OCI-LY3 (cell line): ENCODE data around the gene MXI1.

ENCODE experiments used
- EZH2phosphoT487 ChIP-seq: fragments of 200-600 bp; shearing (Covaris generic); IDR thresholded peaks from 2 replicates; pipeline ENCODE4 v1.6.1; 2018; ENCODE audit warnings: antibody characterized with exemption, mixed run types, low read depth
- TF ChIP-seq, protein P1 (sequence below): fragments of 200-600, 300-600 bp; sonication (generic); IDR thresholded peaks from 2 replicates; pipeline ENCODE4 v1.5.1; 2014; ENCODE audit warnings: antibody characterized with exemption, low read length, low read depth

DNA sequence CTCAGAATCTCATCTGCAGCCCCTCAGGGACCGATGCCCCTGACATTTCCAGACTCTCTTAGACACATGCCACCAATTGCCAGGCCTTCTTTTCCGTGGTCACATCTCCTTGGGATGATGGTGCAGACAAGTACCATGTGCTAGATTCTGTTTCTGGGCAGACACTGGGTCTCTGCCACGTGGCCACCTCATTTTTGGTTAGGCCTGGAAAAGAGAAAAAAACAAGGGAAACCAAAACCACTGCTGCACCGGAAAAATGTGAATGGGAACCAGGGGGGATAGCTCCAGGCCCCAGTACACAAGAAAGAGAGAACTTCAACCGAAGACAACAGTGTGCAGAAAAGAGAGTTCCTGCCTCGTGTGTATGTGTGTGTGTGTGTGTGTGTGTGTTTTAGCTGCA lies 23.0 kb upstream of the MXI1 start:
- TF ChIP-seq, protein P1, sequence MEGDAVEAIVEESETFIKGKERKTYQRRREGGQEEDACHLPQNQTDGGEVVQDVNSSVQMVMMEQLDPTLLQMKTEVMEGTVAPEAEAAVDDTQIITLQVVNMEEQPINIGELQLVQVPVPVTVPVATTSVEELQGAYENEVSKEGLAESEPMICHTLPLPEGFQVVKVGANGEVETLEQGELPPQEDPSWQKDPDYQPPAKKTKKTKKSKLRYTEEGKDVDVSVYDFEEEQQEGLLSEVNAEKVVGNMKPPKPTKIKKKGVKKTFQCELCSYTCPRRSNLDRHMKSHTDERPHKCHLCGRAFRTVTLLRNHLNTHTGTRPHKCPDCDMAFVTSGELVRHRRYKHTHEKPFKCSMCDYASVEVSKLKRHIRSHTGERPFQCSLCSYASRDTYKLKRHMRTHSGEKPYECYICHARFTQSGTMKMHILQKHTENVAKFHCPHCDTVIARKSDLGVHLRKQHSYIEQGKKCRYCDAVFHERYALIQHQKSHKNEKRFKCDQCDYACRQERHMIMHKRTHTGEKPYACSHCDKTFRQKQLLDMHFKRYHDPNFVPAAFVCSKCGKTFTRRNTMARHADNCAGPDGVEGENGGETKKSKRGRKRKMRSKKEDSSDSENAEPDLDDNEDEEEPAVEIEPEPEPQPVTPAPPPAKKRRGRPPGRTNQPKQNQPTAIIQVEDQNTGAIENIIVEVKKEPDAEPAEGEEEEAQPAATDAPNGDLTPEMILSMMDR = no peak
- no peak for TF ChIP-seq EZH2phosphoT487
